ENCODE measurements around the gene NFATC3. TPM values are rescaled to one million over a fixed set of nuclear protein-coding genes. Genes with fewer than 3 reads are reported as not detected.

The NFATC3 gene
- total and polyA plus RNA-seq, 4 donors: 13.5 to 69.6 (median 35.7) TPM

GRCh38 chr16:68179196-68179795 is 94.1 kb downstream of the NFATC3 start:
- no peaks in the 10 kb centered on the region for H3K27me3 ChIP-seq (ENCODE audit: control insufficient read depth in 3 of 3, insufficient read depth in 3 of 3, low read length in 2 of 3)
- no peak overlapping the region for H3K4me3 ChIP-seq
- WGBS, 2 donors: 89 to 91% methylated on average over 2 of the region's 2 CpGs
- peaks cover 9 to 26% (median 16%) of the 10 kb centered on the region in 4 donors for H3K36me3 ChIP-seq (ENCODE audit: control insufficient read depth in 4 of 4, insufficient read depth in 4 of 4, low read length in 4 of 4)
- H3K4me1 ChIP-seq (ENCODE audit: control insufficient read depth in 5 of 5, insufficient read depth in 5 of 5, low read length in 5 of 5): peaks cover 0 to 6% (median 0%) of the 10 kb centered on the region in 5 donors
- no peaks in the 10 kb centered on the region for H3K9me3 ChIP-seq (ENCODE audit: control insufficient read depth in 4 of 4, insufficient read depth in 3 of 4, low read length in 3 of 4)
- H3K9ac ChIP-seq (ENCODE audit: insufficient read depth in 1 of 2, low read length in 2 of 2): no peak overlapping the region
- ATAC-seq (ENCODE audit: insufficient read depth, low FRiP score) (no peak), DNase-seq (no peak)
- TF ChIP-seq, protein P1, sequence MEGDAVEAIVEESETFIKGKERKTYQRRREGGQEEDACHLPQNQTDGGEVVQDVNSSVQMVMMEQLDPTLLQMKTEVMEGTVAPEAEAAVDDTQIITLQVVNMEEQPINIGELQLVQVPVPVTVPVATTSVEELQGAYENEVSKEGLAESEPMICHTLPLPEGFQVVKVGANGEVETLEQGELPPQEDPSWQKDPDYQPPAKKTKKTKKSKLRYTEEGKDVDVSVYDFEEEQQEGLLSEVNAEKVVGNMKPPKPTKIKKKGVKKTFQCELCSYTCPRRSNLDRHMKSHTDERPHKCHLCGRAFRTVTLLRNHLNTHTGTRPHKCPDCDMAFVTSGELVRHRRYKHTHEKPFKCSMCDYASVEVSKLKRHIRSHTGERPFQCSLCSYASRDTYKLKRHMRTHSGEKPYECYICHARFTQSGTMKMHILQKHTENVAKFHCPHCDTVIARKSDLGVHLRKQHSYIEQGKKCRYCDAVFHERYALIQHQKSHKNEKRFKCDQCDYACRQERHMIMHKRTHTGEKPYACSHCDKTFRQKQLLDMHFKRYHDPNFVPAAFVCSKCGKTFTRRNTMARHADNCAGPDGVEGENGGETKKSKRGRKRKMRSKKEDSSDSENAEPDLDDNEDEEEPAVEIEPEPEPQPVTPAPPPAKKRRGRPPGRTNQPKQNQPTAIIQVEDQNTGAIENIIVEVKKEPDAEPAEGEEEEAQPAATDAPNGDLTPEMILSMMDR (IDR thresholded peaks at IDR 0.05; ENCODE audit: control extremely low read depth, extremely low read depth): no peak
- no peak overlapping the region for H3K27ac ChIP-seq (ENCODE audit: low read depth in 1 of 2, low read length in 1 of 2)

DNA sequence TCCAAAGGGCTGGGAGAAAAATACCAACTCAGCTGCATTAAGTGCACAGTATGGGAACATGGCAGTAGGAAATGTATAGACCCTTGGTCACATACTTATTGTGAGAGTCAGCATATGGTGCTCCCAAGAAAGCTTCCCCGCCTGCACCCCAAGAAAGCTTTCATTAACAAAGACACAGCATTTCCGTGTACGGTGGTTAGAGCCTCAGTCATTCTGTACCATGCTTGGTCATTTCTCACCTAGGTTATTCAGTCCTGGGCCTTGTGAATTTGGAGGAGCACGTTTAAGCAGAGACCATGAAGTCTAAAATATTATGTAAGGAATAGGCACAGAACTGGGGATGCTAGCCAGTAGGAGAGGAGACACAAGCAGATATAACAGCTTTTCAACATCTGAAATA is 94.7 kb downstream of the NFATC3 start:
- Histone ChIP-seq H3K36me3 (ENCODE audit: control insufficient read depth in 4 of 4, insufficient read depth in 4 of 4, low read length in 4 of 4) (peaks cover 9 to 25% (median 15%) of the 10 kb centered on the region in 4 donors), H3K4me3 (no peak overlapping the region), H3K9ac (ENCODE audit: insufficient read depth in 1 of 2, low read length in 2 of 2) (no peak overlapping the region), H3K27me3 (ENCODE audit: control insufficient read depth in 3 of 3, insufficient read depth in 3 of 3, low read length in 2 of 3) (no peaks in the 10 kb centered on the region), H3K9me3 (ENCODE audit: control insufficient read depth in 4 of 4, insufficient read depth in 3 of 4, low read length in 3 of 4) (no peaks in the 10 kb centered on the region), H3K27ac (ENCODE audit: low read depth in 1 of 2, low read length in 1 of 2) (no peak overlapping the region), H3K4me1 (ENCODE audit: control insufficient read depth in 5 of 5, insufficient read depth in 5 of 5, low read length in 5 of 5) (peaks cover 0 to 6% (median 0%) of the 10 kb centered on the region in 5 donors)
- WGBS, 2 donors: 89 to 97% methylated on average over 4 of the region's 4 CpGs
- DNase-seq (no peak), ATAC-seq (ENCODE audit: insufficient read depth, low FRiP score) (no peak)
- TF ChIP-seq, protein P1 (IDR thresholded peaks at IDR 0.05; ENCODE audit: control extremely low read depth, extremely low read depth): no peak

DNA sequence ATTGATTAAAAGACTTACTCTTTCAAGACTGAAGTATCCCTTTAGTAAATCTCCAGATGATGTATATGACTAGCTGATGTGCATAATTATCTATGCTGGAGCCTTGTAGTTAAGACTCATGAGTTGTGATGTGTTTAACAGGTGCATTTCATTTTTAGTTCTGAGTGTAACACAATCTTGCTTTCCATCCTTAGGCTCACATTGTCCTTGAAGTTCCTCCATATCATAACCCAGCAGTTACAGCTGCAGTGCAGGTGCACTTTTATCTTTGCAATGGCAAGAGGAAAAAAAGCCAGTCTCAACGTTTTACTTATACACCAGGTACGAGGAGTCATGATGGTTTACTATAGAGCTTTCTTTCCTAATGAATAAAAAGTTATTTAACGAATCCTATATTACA is 97.9 kb downstream of the NFATC3 start:
- WGBS, 2 donors: 86 to 89% methylated on average over 3 of the region's 3 CpGs
- Histone ChIP-seq H3K4me1 (ENCODE audit: control insufficient read depth in 5 of 5, insufficient read depth in 5 of 5, low read length in 5 of 5) (peaks cover 0 to 6% (median 0%) of the 10 kb centered on the region in 5 donors), H3K27ac (ENCODE audit: low read depth in 1 of 2, low read length in 1 of 2) (no peak overlapping the region), H3K9ac (ENCODE audit: insufficient read depth in 1 of 2, low read length in 2 of 2) (no peak overlapping the region), H3K27me3 (ENCODE audit: control insufficient read depth in 3 of 3, insufficient read depth in 3 of 3, low read length in 2 of 3) (no peaks in the 10 kb centered on the region), H3K4me3 (no peak overlapping the region), H3K9me3 (ENCODE audit: control insufficient read depth in 4 of 4, insufficient read depth in 3 of 4, low read length in 3 of 4) (no peaks in the 10 kb centered on the region), H3K36me3 (ENCODE audit: control insufficient read depth in 4 of 4, insufficient read depth in 4 of 4, low read length in 4 of 4) (peaks cover 7 to 28% (median 23%) of the 10 kb centered on the region in 4 donors)
- TF ChIP-seq, protein P1 (IDR thresholded peaks at IDR 0.05; ENCODE audit: control extremely low read depth, extremely low read depth): no peak
- no peak for DNase-seq
- no peak for ATAC-seq (ENCODE audit: insufficient read depth, low FRiP score)

DNA sequence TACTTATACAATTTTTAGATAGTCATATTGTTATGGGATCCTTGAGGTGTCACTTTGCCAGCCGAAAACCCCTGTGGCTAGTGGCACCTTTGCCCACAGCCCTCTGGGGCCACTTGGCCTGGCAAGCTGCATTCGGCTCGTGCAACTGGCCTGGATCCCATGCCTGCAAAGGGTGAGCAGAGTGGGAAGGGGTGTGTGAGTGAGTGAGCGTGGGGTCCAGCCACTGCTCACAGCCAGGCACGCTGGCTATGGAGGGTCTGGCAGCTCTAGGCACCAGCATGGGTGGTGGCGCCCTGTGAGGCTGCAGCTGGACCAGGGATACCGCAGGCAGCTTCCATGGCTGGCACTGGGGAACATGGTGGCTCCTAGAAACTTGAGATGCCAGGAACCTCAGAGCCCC is 101.7 kb downstream of the NFATC3 start:
- DNase-seq (no peak), ATAC-seq (ENCODE audit: insufficient read depth, low FRiP score) (no peak)
- WGBS, 2 donors: 98 to 99% methylated on average over 7 of the region's 7 CpGs
- Histone ChIP-seq H3K4me3 (no peak overlapping the region), H3K4me1 (ENCODE audit: control insufficient read depth in 5 of 5, insufficient read depth in 5 of 5, low read length in 5 of 5) (no peaks in the 10 kb centered on the region), H3K36me3 (ENCODE audit: control insufficient read depth in 4 of 4, insufficient read depth in 4 of 4, low read length in 4 of 4) (peaks cover 18 to 36% (median 28%) of the 10 kb centered on the region in 4 donors), H3K27ac (ENCODE audit: low read depth in 1 of 2, low read length in 1 of 2) (peak overlapping the region in 1 of 2 donors; percentile 28), H3K9me3 (ENCODE audit: control insufficient read depth in 4 of 4, insufficient read depth in 3 of 4, low read length in 3 of 4) (no peaks in the 10 kb centered on the region), H3K27me3 (ENCODE audit: control insufficient read depth in 3 of 3, insufficient read depth in 3 of 3, low read length in 2 of 3) (no peaks in the 10 kb centered on the region), H3K9ac (ENCODE audit: insufficient read depth in 1 of 2, low read length in 2 of 2) (no peak overlapping the region)
- TF ChIP-seq, protein P1 (IDR thresholded peaks at IDR 0.05; ENCODE audit: control extremely low read depth, extremely low read depth): no peak
